Fibroblast of skin of right quadriceps (primary cell): ENCODE measurements around the gene MTARC2.
"Not testable (repeated sequence)": the region's sequence is repeated elsewhere in the genome, so short reads cannot be mapped to it uniquely, and the experiment has no call there.

ENCODE experiments used
- DNase-seq: peaks from one replicate; pipeline ENCODE4 v3.0.0-alpha.2; 2013

MTARC2 gene

DNA sequence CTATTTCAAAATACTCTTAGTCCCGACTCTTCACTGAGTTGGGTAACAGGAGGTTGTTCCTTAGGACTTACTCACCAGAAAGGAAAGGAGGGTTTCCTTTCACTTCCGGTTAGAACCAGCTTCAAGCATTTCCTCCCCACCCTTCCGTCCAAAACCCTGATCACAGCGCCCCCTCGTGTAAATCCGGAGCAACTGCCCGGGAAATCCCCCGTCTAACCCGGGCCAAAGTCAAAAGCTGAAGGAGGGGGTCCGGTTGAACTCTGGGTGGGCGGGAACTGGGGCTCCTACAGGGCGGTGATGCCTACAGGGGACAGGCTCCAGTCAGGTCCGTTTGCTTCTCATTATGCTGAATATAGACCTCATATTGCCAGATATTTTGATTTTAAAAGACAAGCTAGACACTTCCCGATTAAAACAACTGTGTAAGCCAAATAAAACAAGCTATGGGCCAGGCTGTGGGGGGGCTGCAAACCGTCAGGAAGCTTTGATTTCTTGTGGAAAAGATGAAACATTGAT, 15.0 kb upstream of the MTARC2 start:
- DNase-seq, result peak; percentile 82

DNA sequence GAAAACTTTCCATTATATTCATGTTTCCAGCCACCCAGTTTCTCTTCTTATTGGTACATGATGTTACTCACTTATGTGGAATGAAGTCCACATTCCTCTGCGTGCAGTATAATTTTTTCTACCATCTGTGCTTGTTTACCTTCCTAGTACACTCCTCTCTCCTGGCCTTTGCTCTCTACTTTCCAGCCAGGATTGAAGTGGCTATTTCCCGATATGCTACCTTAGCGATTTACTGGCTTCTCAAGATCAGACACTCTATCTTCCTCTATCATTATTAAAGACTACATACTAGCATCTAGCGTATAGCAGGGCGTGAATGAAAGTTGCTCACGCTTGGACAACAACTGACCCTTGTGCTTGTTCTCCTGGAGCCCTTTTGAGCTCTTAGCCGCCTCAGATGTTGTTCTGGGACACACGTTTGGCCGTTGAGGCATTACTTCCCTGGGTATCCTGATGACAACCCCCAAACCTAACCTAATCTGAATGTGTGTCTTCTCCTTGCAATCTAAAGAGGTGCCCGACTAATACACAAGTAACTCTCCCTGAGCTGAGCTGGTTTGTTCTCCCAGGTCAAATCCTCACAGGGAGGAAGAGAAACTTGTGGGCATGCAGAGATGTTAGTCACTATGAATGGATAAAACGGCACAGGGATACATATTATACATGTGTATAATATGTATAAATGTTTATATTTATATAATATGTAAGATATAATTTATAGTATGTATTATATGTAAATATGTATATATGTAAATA, 13.4 kb upstream of the MTARC2 start:
- peak; percentile 64 for DNase-seq

DNA sequence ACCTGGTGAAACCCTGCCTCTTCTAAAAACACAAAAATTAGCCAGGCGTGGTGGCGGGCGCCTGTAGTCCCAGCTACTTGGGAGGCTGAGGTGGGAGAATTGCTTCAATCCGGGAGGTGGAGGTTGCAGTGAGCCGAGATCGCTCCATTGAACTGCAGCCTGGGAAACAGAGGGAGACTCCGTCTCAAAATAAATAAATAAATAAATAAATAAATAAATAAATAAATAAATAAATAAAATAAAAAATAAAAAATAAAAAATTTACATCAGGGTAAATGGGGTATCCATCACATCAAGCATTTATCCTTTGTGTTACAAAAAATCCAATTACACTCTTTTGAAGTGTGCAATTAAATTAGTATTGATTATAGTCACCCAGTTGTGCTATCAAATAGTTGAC, 11.8 kb upstream of the MTARC2 start:
- DNase-seq, result not testable (repeated sequence)

DNA sequence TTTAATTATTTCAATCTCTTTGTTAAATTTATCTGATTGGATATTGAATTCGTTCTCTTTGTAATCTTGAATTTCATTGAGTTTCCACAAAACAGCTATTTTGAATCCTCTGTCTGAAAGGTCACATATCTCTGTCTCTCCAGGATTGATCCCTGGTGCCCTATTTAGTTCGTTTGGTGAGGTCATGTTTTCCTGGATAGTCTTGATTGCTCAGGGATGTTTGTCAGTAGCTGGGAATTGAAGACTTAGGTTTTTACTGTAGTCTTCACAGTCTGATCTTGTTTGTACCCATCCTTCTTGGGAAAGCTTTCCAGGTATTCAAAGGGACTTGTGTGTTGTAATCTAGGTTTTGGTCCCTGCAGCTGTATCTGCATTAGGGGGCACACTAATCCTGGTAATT, 6.8 kb upstream of the MTARC2 start:
- DNase-seq, result no peak

DNA sequence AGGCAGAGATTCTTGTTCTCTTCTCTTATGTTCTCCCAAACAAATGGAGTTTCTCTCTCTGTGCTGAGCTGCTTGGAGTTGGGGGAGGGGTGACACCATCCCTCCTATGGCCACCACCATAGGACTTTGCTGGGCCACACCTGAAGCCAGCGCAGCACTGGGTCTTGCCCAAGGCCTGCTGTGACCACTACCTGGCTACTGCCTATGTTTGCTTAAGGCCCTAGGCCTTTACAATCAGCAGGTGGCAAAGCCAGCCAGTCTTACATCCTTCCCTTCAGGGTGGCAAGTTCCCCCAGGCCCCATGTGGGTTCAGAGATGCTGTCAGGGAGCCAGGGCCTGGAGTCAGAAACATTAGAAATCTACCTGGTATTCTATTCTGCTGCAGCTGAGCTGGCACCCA, 6.3 kb upstream of the MTARC2 start:
- no peak for DNase-seq

DNA sequence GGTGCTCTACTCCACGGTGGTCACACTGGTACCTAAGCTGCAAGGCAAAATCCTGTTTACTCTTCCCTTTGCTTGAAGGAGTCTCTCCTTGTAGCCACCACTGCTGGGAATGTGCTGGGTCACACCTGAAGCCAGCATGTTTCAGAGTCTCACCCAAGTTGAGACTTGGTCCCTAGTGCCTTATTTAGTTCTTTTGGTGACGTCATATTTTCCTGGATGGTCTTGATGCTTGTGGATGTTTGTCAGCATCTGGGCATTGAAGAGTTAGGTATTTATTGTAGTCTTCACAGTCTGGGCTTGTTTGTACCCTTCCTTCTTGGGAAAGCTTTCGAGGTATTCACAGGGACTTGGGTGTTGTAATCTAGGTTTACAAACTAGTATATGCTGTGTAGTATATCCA, 5.6 kb upstream of the MTARC2 start:
- no peak for DNase-seq

DNA sequence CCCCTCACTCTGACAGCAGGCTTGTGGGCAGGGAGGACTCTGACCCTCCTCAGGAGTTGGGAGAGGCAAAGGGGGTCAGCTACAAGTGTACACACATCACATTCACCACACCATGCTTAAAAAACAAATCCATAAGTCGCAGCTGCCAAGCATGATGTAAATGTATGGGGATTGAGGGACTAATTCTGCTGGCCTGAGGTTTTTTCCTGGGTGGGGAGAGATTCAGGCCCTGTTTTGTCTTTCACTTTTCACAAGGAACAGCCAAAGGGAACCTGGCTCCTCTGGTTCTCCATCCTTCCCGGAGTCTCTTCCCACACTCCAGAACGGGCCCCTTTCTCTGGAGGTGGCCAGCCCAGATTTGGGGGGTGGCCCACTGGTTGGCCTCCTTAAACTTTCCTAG, 1.3 kb upstream of the MTARC2 start:
- DNase-seq, result no peak

DNA sequence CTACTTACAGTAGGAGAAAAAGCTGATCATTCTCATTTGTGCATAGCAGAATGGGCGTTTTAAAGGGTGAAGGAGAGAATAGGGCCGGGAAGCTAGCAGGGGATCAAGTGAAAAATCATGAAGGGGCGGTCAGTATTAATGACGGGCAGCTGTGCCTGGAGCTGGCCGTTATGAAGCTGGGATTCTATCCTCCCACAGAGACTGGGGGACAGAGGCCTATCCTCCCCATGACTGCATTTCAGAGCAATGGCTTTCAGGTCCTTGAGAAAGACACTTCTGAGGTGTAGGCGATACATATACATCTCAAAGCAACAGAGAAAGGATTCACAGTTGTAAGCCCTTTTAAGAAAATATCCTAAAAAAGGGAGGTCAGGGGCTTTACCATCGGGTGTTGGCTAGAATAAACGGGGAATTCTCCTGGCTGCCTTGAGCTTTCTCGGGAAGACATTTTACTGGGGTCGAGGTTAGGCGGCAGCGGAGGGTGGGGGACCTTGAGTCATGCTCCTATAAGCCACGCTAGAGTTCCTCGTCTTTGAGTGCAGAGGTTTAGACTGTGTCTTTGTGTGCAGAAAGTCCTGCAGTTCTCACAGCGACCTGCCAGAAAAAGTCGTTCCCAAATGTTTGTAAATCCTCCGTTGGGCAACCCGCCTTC, 559 bp upstream of the MTARC2 start:
- no peak for DNase-seq

DNA sequence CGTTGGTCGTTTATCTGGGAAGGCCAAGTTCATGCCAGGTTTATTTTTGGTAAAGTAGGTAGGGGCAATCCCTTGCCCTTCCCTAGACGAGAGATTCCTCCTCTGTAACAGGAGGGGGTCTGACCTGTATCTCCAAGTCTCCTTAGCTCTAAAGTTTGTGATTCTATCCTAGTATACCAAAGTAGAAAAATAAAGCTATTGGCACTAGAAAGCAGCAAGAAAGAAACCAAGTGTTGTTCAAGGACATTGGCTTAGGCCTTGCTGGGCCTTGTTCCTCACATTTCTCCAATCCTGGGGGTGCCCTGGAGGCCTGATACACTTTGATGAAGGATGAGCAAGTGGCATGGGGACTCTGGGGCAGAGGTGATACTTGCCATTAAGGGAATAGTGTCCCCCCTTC, 814 bp downstream of the MTARC2 start:
- DNase-seq, result no peak

DNA sequence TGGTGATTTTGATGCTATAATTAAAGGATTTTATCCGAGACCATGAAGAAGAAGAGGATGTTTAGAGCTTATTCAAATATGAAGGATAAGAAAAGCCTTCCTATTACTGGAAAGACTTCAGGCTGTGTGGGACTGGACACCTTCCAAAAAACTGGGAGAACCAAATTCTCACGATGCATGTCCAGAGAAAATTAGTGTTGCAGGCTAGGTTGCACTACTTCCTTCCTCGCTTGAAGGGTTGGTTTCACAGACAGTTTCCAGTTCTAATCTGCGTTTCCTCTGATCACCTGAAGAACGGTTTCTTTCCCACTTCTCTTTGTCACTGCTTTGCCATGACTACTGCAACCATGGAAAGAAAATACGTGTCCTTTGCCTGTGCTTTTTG, 2.0 kb downstream of the MTARC2 start:
- no peak for DNase-seq

DNA sequence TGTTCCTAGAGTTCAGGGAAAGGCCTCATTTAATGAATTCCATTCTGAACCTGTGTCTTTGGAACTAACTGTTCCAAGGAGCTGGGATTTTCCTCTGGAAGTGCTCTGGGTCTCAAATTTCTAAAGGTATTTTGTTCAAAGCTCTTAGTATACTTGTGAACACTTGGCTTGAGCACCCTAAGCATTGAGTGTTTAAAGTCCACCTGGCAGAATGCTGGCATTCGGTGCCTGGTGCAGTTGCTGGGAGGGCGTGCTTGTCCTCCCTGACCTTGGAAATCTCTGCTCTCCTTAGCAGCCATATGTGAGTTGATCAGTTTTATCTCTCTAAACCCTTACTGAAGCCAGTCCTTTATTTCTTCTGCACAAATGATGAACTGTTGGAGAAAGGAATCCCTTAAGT, 3.0 kb downstream of the MTARC2 start:
- no peak for DNase-seq

DNA sequence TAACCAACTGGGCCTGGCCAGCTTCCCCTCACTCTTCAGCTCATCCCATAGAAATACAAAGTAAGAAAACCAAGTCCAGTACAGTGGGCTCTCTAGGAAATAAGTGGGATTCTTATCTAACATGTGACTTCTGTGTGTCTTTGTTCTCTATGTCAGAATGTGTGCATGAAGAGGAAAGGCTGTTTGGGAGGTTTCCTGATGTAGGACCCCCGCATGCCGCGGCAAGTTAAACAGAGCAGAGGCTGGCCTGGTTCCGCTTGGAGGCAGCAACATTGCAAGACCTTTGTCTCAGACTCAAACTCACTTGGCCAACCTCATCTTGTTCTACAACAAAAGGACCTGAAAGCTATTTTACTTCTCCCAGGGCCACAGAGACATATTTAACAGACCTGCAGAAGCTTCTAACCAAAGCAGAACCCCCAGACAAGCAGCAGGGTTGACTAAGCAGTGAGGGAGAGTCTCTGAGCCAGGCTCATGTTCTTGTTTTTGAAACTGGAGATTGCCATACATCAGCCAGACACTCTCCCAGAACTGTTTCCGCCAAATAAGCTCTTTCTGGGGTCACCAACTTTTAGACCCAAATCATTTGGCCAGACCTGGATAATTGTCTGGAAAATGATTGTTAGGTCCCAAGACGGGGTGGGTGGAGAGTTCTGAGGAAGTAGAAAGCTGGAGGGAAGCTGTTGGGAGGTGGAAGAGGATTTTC, 6.2 kb downstream of the MTARC2 start:
- DNase-seq, result no peak

DNA sequence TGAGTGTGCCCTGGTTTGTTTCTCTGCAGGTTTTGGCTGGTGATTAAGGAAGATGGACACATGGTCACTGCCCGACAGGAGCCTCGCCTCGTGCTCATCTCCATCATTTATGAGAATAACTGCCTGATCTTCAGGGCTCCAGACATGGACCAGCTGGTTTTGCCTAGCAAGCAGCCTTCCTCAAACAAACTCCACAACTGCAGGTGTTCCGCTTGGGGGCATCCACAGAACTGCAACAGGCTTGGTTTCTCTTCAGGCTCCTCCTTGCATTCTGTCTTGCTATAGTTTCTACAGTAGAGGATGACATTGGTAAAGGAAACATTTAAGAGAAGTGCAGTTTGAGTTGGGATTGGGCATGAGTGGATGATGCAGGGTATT, 6.8 kb downstream of the MTARC2 start:
- DNase-seq, result no peak

DNA sequence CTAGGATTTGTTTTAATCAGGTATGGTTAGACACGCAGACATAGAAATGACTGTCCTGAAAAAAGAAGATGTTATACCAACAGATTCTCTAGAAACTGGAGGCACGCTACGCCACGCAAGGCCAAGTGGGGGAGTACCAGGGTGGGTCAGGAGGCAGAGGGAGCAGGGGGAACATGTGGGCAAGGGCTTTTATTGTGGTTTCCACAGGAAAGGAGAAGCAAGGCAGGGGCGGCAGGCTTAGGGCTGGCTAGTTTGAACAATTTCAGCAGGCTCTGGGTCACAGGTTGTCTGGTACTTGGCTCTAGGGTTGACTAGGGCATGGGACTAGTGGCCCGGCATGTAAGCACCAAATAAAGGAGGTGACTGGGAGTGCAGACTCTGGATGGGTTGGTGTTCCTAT, 7.2 kb downstream of the MTARC2 start:
- DNase-seq, result no peak

DNA sequence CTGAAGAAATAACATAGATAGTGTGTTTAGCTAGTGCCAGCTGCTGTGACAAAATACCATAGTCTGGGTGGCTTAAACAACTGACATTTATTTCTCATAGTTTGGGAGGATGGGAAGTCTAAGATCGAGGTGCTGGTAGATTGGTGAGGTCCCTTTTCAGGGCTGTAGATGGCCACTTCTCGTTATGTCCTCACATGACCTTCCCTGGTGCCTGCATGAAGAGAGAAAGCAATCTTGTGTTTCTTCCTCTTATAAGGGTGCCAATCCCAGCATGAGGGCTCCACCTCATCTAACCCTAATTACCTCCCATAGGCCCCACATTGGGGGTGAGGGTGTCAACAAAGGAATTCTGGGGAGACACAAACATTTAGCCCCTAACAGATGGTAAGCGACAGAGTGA, 9.3 kb downstream of the MTARC2 start:
- DNase-seq, result no peak

DNA sequence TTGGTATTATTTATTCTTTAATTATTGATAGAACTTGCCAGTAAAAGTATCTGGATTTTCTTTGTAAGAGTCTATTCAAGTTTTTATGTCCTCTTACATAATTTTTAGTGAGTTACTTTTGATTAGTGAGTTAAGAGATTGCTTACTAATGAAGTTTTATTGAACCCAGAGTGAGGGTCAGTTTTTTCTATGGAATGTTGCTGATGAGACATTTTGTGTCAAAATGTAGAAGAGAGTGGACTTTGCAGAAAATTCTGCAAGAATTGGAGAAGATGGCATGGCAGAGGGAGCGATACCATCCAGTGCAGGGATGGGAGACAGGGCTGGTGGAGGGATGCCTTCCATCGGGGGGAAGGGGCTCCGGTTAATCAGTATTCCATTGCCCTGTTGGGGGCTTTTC, 11.0 kb downstream of the MTARC2 start:
- DNase-seq, result no peak

DNA sequence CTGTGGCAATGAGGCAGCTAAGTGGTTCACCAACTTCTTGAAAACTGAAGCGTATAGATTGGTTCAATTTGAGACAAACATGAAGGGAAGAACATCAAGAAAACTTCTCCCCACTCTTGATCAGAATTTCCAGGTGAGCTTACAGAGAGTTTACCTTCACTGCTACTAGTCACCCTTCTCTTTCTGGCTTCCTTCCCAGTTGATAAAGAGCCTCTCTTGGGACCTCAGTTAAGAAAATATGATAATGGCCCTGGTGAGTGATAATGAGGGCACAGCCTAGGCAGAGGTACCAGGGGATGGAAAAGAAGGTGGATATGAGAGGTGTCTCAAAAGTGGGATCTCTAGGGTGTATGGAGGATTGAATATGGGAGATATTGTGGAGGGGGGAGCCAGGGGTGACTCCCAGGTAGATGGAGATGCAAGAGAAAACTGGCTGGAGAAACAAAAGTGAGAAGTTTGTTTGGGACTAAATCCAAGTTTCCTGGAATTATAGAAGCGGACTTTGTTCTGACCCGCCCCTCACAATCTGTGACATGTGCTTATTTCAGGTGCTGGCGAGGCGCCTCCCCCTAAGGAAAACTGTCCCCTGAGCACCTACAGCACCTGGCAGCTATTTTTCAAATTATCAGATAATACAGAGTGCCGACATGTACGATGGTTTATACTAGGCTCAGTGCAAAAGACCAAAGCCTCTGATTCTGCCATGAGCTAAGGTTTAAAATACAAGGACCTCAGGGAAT, 13.7 kb downstream of the MTARC2 start:
- no peak for DNase-seq

DNA sequence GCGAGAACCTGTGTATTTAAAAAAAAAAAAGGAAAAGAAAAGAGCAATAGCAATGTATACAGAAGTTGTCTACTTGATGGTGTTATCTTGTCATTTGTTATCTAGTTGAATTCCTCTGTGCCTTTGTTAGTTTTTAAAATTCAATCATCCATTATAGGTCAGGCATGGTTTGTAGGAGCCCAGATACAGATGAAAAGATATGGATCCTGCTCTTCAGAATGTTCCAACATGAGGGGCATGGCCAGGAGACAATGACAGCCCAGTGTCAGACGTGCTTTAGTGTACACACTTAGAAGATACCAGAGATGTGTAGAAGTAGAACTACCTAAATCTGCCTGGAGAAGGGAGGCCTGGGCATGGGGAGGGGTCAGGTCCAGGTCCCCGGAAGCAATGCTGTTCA, 16.6 kb downstream of the MTARC2 start:
- DNase-seq, result no peak

DNA sequence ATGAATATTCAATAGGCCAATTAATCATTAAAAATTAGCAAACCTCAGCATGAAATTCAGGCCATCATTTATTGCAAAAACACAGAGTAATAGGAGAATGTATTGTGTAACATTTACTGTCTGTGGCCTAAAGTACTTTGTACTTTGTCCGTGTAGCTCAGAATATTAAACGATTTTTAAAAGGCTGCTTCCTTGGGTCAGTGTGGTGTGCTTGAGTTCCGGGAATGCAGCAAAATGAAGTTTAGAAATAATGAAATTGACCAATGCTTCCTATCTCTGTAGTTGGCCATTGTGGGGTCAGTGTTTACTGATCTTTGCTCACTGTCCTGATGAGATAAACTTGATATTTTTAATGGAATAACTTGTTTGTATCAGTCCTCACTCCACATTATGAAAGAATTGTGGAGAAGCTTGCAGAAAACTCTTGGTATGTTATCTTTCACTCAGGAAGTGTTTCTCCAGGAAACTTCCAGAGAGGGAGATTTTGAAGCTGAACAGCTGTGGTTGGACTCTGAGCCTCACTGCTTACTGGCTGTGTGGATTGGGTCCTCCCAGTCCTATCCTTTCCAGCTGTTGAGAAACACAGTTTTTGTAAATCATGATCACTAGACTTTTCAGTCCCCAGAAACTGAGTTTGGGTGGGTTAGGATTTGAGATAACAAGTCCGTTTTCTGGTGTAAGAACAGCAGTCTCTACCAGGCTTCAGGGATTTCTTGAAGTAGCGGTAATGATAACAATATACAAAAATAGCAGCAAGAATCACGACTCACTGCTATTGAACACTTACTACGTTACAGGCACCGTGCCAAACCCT, 19.4 kb downstream of the MTARC2 start:
- peak; percentile 6 for DNase-seq

DNA sequence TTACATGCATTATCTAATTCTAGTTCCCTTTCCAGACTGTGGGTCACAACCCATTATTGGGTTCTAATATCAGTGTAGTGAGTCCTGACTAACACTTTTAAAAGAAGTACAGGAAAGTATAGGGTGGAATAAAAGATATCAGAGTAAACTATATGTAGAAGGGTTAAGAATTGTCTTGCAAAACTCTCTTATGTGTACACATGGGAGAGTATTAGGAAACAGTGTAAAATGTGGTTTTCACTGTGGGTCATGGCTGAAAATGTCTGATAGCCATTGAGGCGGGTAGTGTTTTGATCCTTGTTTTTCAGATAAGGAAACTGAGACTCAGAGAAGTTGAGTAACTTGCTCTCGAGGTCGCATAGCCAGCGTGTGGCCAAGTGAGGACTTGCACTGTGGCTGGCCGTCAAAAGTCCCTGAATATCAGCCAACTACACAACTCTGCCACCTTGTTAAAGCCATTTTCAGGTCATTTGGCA, 20.0 kb downstream of the MTARC2 start:
- DNase-seq, result no peak

DNA sequence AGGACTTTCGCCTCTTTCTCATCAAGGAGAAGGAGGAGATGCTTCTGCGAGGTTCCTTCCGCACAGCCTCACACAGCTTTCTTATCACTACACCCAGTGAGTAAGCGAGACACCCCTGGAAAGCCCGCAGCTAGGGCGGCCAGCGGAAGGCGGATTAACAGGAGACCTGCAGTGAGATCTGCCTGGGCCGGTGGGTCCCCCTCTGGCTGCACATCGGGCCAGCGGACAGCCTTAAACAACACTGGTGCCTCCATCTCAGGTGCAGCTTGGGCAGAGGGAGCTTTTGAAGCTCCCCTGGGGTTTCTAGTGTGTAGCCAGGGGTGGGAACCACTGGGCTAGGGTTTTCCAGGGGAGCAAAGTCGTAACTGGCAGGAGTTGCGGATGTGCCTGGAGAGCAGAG, 21.1 kb downstream of the MTARC2 start:
- no peak for DNase-seq

DNA sequence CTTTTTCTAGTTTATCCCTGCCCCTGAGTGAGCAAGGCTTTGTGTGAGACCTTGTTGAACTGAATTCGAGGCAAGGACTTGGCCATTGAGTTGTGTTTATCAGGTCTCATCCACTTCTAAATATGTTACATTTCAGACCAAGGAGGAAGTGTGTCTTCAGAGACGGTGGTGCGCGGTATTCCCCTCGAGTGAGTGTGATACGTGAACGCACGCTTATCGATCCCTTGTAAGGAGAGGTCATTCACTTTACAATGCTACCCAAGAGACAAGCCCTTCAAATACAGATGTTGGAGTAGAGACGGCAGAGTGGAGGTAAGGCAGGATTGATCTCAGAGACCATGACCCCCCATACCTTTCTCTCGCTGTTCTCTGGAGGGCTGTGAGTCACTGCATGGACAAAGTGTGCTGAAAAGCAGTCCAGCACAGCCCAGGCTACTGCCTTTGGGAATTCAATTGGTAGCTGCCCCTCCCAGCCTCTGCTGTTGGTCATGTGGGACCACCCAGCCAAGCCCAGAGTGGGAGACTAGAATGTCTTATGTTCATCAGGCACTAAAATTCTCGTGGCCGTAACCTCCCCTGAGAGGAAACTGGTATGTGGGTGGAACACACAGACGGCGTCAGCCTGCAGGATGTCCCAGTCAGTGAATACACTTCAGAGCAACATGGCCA, 22.3 kb downstream of the MTARC2 start:
- no peak for DNase-seq
